ENCODE measurements around the gene ODAD2.
"Not testable (repeated sequence)": the region's sequence is repeated elsewhere in the genome, so short reads cannot be mapped to it uniquely, and the experiment has no call there.

The ODAD2 gene, protein sequence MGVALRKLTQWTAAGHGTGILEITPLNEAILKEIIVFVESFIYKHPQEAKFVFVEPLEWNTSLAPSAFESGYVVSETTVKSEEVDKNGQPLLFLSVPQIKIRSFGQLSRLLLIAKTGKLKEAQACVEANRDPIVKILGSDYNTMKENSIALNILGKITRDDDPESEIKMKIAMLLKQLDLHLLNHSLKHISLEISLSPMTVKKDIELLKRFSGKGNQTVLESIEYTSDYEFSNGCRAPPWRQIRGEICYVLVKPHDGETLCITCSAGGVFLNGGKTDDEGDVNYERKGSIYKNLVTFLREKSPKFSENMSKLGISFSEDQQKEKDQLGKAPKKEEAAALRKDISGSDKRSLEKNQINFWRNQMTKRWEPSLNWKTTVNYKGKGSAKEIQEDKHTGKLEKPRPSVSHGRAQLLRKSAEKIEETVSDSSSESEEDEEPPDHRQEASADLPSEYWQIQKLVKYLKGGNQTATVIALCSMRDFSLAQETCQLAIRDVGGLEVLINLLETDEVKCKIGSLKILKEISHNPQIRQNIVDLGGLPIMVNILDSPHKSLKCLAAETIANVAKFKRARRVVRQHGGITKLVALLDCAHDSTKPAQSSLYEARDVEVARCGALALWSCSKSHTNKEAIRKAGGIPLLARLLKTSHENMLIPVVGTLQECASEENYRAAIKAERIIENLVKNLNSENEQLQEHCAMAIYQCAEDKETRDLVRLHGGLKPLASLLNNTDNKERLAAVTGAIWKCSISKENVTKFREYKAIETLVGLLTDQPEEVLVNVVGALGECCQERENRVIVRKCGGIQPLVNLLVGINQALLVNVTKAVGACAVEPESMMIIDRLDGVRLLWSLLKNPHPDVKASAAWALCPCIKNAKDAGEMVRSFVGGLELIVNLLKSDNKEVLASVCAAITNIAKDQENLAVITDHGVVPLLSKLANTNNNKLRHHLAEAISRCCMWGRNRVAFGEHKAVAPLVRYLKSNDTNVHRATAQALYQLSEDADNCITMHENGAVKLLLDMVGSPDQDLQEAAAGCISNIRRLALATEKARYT

DNA sequence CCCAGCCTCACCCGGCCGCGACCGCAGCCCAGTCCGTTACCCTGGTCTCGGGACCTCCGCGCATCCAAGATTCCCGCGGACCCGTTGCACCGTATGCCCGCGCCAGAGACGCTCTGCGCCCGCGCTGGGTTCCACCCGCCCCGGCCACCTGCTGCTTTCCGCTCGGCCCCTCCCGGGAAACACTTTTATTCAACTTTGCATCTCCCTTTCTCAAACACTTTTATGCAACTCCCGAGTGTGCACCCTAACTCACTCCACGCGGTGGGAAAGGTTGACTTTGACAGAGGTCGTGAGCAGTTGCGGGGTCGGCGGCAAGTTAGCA is at the start of gene ODAD2:
TSS of gene ODAD2 (minus strand) at position 126 of the 322 bp plus-strand sequence. CDS start 3,937 bp downstream, outside the sequence.
- no peak for DNase-seq

DNA sequence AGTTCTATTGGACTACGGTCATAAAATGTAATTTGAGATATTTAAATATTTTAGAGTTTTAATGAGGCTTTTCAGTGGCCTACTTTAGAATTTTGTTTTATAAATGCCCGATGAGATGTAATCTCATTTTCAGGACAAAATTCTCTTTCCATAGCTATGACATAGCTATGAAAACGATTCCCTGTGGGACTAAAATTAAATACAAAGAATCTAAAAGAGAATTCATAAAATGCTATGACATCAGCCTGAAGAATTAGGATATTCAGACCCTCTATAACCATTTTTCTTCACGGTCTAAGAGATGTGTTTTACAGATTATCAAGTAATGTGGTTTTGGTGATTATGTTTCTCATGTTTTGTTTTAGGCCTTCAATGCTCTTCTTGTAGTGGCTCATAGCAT is 48.2 kb upstream of the ODAD2 start:
- no peak for DNase-seq

DNA sequence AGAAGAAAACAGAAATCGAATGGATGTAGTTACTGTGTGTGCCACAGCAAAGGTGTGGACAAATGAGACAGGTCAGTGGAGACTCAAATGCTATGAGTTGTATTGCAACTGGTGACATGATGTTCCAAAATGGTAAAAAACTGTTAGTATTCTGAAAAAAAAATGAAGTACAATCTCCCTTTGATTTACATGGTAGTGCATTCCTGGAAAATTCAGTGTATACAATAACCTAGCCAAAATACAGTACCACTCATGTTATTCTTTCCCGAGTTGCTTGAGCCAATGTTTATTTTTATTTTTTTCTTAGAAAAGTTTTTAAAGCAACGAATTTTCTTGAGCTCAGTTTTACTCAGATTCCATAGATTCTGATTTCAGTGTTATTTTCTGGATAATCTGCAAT is 47.7 kb upstream of the ODAD2 start:
- no peak for DNase-seq

DNA sequence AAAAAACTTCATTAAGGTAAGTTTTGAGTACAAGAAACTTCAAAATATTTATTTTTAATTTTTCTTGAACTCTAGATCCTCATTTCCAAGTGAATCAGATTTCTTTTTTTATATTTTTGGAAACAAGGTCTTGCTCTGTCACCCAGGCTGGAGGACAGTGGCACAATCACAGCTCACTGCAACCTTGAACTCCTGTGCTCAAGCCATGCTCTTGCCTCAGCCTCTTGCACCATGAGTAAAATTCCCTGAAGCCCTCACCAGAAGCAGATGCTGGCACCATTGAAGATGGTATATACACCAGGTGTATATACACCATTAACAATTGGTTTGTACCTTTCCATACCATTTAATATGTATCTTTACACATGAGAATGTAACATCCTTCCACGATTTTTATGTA is 45.1 kb upstream of the ODAD2 start:
- no peak for DNase-seq

DNA sequence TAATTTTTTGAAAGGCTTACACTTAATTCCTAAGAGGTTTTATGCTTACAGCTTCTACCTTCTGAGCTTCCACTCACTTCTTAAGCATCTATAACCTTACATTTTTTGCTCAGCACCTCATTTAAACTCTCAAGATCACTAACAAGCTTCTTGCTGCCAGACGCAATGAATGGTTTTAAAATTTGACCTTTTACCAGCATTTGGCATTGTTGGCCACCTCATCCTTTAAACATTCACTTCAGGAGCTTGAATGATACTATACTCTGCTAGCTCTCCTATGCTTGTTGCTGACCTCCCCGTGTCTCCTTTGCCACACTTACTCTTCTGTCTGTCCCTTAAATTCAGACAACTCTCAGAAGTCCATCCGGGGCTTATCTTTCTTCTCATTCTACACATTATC is 37.7 kb upstream of the ODAD2 start:
- no peak for DNase-seq

DNA sequence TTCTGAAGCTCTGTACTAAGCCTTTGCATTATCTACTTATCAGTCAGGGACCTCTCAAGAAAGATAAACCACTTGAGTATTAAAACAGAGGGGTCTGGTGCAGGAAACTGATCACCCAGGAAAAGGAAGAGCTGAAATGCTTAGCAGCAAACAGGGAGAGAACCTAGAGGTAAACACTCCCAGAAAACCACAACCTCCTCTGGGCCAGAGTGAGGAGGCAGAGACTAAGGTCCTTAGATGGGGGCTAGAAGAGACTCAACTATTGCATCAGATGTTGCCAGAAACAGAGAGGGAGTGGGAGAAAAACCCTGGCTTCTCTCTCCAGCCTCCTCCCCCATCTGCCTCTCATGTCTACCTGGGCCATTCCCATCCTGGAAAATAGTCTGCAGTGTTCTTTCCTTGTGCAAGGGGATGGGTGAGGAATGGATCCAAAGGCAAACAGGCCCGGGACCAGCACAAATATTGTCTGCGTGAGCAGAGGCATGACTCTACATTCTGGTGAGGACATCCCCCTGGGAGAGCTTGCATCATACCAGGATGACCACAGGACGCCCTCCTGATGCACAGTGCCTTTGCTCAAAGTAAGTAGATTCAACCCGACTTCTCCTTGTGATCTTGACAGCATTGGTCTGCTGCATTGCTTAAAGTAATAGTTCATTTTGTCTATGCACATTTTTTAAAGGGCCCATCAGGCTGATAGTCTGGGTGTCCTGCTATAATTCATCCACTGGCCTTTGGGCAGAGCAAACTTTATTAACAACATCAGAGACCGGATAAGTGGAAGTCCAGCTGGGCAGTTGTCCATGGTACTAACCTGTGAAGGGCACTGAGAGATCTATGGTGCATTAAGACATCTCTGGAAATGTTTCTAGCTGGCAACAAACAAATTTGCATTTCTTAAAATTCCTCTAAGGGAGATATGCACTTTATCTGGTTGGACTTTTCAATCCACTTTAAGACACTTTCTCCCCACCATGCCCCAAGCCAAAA is 22.4 kb upstream of the ODAD2 start:
- DNase-seq = no peak

DNA sequence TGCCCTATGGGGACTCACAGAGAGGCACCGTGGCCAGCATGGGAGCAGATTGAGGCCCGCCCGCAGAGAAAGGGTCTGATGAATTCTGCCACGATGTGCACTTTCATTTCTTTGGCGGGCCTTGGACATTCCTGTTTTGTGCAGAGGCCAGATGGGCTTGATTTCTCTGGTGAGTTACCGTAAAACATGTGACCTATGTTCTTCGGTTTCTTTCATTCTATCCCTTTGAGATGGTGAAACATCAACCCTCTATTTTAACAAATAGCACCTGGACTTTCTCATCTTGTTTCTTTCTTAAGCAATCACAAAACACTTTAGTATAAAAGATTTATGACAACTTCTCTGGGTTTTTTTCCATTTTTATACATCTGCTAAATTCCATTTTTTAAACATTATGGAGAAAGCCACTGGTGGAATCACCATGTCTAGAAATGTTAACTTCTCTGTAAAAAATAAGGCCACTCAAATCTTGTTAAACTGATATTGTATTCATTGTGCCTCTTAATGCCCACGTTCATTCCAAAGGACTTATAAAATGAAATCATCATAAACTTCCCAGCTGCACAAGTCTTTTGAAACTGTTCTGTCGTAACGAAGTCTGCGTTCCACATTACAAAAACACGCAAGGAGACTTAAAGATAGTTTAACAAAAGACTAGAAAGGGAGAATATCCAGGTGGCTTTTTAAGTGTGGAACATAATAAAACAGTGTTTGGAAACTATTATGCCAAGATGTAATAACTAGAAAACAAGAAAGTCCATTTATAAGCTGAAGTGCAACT is 21.4 kb upstream of the ODAD2 start:
- DNase-seq = no peak

DNA sequence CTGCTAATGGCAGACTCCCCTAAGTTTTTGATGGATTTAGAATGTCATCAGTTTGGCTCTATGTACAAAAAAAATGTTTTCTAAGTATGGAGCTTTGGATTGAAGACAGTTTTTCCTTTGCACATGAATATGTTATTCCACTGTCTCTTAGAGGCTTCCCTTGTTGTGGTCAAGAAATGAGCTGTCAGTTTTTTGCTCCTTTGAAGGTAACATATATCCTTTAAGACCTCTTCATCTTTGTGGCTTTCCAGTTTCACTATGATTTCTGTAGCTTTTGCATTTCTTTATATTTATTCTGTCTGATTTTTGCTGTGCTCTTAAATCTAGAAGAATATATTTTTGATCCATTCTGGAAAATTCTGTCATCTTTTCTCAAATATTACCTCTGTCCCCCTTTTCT is 15.8 kb upstream of the ODAD2 start:
- no peak for DNase-seq

DNA sequence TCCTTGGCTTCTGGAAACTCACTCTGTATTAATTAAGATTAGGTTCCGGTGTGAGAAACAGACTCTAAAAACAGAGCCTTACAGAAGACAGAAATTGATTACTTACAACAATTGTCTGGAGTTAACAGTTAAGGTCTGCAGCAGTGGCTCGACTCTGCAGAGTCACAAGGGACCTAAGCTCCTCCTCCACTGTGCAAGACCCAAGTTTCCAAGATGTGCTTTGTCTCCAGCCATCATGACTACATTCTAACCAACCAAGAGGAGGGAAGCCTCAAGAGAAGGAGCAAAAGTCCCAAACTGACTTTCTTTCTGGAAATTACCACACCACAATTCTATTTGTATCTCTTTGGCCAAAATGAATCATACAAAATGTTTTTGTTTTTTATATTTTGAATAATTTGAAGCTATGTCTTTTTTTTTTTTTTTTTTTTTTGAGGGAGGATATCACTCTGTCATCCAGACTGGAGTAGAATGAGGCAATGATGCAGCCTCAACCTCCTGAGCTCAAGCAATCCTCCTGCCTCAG is 14.2 kb upstream of the ODAD2 start:
- no peak for DNase-seq

DNA sequence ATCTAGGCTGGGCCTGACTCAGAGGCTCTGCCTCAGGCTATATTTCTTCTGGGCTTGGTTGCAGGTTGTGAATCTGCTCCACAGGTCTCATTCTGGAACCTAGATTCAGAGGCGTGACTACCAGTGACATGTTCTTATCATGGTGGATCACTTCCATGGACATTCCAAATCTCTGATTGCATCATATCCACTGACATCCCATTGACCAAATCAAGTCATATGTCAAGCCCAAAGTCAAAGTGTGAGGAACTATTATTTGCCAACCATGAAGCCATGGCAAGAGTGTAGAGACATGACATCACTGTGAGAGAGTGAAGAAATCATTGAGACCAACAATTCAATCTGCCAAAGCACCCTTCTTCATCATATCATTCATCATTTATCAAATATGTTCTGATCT is 11.9 kb upstream of the ODAD2 start:
- no peak for DNase-seq

DNA sequence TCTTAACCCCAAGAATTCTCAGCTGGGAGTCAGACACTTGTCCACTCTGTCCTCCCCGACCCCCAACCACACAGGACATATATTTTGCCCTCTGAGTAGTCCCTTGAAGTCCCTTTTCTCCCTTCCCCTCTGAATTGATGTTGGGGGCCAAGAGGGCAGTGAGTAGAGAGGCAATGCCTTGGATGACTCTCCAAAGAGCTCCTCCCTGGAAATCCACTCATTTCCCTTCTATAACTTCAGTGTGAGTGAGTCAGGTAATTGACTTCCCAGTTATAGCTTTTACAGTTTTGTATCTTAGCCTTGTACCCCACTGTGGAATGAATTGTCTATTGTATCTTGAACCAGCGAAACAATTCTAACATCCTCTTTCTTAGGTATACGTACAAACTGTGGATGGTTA is 9.2 kb upstream of the ODAD2 start:
- no peak for DNase-seq

DNA sequence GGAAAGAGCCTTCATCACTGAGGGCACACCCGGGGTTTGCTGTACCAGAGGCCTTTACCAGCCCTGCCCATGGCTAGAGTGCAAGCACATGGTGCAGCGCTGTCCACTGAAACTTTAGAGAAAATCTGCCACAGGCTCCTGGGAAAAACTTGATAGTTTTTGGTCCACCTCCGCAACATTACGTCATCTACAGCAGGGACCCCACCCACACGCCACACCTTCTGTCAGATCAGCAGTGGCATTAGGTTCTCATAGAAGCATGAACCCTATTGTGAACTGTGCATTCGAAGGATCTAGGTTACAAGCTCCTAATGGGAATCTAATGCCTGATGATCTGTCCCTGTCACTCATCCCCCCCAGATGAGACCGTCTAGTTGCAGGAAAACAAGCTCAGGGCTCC is 2.5 kb upstream of the ODAD2 start:
- DNase-seq = no peak

DNA sequence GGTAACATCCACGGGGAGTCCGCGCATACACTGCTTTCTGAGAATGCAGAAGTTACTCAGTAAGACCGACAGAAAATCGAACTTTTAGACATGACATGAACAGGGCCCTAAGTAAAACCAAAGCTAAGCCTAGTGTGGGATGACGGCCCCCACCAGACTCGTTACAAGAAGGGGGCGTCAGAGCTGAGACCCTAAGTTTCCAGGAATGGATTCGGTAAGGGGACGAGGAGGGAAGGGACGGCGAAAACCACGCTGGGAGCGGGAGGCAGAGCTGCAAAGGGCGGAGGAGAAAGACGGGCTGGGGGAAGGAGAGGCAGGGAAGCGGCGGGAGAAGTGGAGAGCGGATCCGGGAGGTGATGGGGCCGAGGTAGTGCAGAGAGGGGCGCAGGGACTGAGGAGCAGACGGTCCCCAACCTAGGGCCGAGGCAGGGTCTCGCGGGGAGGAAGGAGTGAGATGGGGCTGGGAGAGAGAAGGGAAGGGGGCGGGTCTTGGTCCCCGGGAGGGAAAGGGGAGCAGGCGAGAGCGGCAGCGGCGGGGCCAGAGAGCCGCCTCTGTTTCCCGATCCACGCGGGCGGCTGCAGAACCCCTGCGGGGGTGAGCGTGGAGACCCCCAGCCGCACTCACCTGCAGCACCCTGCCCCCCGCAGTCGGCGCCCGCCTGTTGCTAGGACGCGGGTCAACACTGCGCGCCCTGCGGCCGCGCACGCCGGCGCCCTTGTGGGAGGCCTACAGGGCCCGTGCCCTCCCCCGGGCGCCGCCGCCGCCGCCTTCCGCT is 513 bp downstream of the ODAD2 start:
- DNase-seq = no peak

DNA sequence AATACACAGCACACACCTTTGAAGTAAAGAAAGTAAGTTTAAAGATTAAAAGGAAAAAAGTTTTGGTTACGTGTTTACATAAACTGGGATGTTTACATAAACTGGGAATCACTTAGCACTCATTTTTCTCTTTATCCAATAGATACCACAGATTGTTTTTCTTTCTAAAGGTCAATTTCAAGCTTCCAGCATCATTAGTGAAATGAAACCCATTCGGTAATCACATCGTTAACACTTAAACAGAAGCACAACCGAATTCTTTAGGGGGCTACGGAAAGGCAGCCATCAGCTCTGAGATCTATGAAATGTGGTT is 1.1 kb downstream of the ODAD2 start:
- DNase-seq = no peak

DNA sequence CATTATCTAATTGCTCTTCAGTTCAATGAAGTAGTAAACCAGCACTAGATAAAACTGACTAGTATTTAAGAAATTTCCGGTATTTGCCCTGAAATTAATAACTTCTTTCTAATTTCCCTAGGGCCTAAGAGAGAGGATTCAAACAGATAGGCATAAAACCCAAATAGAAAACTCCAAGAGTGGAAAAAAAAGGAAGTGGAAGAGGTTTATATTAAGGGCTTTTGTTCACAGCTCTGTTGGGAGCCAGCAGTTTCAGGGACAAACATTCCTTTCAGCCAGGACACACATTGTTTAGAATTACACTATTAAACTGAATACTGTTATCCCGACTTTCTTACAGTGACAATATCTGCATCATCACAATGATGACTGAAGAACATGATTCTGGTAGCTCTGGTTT is 3.6 kb downstream of the ODAD2 start:
- no peak for DNase-seq

DNA sequence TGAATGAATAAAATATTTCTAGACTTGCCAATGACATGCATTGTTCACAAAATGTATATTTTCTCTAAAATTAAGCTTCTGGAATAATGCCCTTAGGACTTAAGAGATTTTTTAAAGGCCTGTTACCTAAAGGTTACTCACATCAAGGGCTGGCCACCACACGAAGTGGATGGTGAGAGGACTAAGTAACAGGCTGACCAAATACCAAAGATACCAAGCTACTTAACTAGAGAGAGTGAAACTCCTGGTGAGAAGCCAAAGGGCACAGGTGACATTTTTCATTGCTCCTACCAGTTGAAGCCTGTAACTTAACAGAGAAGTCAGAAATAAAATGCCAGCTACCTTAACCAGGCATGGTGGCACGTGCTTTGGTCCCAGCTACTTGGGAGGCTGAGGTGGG is 9.5 kb downstream of the ODAD2 start:
- not testable (repeated sequence) for DNase-seq

DNA sequence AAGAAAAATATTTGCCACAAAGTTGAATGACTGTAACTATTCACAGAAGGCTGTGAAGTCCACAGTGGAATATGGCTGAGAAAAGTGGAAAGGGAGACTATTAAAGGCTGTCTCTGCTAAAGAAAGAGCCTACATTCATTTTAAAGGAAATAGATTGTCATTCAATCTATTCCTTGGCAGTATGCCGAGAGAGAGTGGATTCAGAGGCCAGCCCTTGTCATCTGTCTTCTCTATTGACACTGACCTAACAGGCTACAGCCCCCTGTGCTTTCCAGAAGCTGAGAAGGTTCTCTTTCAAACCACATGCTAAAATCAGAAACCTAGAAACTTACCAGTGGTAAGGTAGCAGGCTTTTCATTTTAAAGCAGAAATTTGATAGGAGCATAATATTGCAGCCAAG is 12.1 kb downstream of the ODAD2 start:
- DNase-seq = peak; percentile 1

DNA sequence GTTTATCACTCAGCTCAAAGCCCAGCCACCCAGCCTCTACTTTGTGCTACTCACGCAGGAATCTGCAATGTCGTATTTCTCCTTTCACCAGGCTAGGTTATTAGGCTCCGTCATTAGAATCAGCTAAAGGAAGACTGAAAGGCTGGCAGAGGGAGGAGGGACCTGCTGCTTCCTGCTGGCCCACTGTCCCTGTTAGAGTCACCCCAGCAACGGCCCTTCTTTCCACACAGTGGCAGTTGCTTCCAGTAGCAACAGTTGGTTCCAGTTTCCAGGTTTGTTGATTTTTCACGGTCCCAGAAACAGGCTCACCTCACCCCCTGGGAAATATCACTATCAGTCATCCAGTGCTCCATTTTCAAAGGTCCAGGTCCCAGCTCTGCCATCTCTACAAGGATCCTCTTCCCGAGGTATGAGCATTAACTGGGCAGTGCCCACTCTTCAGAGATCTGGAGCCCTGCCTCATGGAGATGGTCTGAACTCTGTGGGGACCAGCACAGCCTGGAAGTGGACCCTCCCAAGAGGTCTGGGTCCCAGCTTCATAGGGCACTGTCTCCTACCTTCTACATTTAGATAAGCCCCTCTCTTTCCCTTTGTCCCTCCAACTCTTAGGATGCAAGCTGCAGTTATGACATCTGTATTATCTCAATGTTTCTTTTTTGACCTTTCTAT is 15.9 kb downstream of the ODAD2 start:
- no peak for DNase-seq

DNA sequence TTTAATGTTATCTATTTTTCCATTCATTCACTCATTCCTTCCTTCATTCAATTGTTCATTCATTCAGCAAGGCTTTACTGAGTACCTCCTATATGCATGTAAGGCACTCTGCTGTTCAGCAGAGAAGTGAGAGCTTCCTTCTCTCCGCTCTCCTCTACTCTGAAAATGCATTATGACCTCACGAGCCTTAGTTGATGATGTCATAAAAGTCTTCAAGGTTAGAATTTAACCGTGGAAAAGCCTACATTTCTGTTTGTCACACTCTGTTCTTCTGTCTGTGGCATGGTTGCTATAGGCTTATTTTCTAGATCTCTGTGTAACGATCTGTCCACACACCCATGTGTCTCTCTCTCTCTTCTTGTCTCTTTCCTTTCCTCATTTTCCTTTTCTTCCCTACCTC is 17.1 kb downstream of the ODAD2 start:
- no peak for DNase-seq

DNA sequence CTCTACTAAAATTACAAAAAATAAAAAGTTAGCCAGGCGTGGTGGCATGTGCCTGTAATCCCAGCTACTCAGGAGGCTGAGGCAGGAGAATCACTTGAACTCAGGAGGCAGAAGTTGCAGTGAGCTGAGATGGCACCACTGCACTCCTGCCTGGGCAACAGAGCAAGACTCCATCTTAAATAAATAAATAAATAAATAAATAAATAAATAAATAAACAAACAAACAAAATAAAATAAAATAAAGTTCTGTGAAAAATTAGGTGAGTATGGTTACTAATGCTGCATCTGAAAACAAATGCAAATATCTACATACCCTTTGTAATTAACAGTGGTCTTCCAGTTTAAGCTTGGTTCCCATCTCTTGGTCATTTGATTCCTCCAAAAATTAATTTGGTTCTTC is 28.1 kb downstream of the ODAD2 start:
- not testable (repeated sequence) for DNase-seq

Measured in SHP77 treated with DMSO at 0.1 percent for 48 hours (cell line).